HG03139 (cell line): ENCODE results near the gene SYNGR4.

Experiments
- ATAC-seq: cut with Tn5 transposase; IDR thresholded peaks from one replicate; pipeline ENCODE4 v1.9.1; 2021; ENCODE audit not compliant: unreplicated experiment

The SYNGR4 gene

DNA sequence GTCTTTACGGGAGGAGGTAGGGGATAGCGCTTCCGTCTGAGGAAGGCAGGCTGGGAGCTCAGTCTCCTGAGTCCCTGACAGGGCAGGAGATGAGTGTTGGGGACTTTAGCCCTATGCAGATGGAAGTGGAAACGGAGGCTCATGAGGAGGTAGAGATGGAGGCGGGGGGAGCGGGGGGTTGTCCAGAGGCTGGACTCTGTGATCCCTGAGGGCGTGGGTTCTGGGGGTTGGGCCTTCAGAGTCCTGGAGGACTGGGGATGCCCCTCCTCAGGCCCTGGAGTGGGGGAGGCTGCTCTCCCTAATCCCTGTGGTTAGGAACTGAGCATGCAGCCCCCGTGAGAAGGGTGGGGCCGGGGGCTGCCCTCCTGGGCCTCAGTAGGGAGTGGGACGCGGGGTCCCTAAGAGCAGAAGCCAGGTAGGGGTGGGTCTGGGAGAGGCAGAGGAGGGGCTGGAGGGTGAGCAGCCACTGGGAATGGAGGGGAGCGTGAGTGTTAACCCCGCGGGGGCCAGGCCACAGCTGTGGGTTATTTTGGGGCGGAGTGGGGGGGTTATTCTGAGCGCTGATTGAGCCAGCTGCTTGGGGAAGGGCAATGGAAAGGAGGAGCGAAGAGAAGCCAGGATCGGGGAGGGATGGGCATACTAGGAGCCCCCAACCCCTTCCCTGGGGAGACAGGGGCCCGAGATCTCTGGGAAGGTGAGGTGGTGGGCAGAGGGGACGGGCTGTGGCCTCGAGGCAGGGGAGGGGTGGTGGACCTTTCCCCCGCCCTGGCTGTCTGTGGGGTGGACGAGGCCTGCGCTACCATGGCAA lies 32.1 kb downstream of the SYNGR4 start:
- ATAC-seq, result no peak

DNA sequence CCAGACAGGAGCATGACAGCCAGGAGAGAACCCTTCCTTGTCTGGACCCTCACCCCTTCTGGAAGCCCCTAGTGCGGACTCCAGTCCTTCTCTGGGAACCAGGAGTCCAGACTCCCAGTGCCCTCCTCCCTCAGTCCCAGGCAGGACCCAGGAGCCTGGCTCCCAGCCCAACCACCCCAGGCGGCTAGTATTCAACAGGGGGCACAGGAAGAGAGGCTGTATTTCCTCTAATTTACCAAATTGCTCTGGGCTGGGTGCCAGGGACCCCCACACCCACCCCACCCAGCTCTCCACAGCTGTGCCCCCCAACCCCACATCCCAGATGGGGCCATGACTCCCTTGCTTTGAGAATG lies 32.6 kb downstream of the SYNGR4 start:
- no peak for ATAC-seq

GRCh38 chr19:48397263-48398101 lies 33.3 kb downstream of the SYNGR4 start:
- ATAC-seq, result no peak

GRCh38 chr19:48398102-48398374 lies 33.9 kb downstream of the SYNGR4 start:
- ATAC-seq, result no peak

DNA sequence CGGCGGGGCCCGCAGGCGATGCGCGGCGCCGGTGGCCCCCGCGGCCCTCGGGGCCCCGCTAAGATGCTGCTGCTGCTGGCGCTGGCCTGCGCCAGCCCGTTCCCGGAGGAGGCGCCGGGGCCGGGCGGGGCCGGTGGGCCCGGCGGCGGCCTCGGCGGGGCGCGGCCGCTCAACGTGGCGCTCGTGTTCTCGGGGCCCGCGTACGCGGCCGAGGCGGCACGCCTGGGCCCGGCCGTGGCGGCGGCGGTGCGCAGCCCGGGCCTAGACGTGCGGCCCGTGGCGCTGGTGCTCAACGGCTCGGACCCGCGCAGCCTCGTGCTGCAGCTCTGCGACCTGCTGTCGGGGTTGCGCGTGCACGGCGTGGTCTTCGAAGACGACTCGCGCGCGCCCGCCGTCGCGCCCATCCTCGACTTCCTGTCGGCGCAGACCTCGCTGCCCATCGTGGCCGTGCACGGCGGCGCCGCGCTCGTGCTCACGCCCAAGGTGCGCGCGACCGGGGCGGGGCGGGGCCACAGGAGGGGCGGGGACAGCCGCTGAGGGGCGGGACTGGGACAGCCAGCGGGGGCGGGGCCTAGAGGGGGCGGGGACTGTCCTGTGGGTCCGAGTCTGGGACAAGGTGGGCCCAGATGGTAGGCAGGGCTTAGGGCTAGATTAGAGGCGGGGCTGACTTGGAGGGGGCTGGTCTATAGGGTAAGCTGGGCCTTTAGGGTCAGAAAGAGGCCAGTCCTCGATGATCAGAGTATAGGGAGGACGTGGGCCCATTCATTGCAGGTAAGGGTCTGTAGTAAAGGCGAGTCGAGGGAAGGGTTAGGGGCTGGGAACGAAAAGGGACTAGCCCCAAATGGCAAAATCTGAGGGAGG lies 34.4 kb downstream of the SYNGR4 start:
- peak; percentile 45 for ATAC-seq

GRCh38 chr19:48400018-48400742 lies 36.0 kb downstream of the SYNGR4 start:
- ATAC-seq, result no peak

DNA sequence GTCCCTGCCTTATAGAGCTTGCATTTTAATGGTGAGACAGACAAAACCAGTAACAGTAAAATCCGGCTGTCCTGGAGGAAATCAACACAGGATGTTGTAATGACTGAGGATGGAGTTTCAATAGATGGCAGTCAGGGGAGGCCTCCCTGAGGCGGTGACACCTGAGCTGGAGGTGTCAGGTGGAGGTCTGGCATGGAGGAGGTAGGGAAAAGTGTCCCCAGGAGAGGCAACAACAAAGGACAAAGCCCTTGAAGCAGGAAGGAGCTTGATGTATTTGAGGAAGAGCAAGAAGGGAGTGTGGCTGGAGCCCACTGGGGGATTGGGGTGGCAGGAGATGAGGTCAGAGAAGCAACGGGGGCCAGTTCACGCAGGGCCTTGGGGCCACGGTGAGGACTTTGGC lies 37.1 kb downstream of the SYNGR4 start:
- ATAC-seq, result no peak

DNA sequence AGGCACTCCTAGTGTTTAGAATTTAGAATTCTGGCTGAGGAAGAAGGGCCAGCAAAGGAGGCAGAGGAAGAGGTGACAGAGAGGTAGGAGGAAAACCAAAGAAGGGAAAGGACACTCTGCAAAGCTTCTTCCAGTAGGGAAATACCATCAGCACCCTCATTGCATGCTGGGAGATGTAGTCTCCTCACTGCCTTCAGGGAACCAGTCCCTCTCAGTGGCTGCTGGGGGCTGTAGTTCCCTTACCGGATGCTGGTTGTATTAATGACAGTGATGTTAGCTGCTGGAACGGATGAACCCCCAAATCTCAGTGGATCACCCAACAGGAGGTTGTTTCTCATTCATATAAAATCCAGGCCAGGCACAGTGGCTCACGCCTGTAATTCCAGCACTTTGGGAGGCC lies 39.4 kb downstream of the SYNGR4 start:
- no peak for ATAC-seq

DNA sequence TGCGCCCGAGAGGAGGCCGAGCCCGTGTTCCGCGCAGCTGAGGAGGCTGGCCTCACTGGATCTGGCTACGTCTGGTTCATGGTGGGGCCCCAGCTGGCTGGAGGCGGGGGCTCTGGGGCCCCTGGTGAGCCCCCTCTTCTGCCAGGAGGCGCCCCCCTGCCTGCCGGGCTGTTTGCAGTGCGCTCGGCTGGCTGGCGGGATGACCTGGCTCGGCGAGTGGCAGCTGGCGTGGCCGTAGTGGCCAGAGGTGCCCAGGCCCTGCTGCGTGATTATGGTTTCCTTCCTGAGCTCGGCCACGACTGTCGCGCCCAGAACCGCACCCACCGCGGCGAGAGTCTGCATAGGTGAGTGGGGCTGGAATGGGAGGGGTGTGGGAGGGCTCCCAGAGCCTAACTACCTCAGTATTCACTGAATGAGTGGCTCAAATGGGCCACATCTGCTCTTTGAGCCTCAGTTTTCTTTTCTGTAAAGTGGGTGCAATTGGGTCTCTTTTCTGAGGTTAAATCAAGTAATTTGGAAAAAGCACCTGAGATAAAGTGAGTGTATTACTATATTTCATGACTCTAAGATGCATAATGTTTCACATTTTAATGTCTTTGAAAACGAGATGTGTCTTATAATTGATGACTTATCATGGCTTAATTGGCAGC lies 41.0 kb downstream of the SYNGR4 start:
- no peak for ATAC-seq

DNA sequence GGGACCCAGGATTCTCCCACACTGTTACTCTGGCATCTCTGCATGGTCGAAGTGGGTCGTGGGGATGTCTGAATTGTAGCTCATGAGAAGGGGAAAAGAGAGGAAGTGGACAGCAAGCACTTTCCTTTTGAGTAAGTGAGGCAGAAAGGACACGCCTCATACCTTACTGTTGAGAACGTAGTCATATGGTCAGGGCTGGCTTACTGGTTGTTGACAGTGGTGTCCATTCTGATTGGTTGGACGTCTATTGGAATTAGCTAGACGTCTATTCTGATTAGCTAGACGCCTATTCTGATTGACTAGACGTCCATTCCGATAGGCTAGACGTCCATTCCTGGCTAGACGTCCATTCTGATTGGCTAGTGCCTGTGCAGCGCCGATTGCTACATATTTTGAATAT lies 41.7 kb downstream of the SYNGR4 start:
- no peak for ATAC-seq

DNA sequence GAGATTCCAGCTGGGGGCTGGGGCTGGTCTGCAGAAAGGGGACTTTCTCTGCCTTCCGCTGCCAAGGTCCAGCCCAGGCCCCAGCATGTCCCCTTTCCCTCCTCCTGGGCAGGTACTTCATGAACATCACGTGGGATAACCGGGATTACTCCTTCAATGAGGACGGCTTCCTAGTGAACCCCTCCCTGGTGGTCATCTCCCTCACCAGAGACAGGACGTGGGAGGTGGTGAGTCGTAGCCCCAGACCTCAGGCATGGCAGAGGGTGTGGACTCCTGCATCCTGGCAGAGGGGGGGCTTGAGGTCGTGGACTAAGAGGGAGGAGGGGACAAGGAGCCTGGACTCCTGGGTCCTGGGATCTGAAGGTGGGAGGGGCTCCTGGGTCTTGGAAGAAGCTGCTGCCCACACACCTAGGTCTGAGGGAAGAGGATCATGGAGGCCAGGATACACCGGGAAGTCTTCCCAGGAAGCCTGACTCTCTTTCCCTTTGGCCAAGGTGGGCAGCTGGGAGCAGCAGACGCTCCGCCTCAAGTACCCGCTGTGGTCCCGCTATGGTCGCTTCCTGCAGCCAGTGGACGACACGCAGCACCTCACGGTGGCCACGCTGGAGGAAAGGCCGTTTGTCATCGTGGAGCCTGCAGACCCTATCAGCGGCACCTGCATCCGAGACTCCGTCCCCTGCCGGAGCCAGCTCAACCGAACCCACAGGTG lies 49.9 kb downstream of the SYNGR4 start:
- no peak for ATAC-seq

DNA sequence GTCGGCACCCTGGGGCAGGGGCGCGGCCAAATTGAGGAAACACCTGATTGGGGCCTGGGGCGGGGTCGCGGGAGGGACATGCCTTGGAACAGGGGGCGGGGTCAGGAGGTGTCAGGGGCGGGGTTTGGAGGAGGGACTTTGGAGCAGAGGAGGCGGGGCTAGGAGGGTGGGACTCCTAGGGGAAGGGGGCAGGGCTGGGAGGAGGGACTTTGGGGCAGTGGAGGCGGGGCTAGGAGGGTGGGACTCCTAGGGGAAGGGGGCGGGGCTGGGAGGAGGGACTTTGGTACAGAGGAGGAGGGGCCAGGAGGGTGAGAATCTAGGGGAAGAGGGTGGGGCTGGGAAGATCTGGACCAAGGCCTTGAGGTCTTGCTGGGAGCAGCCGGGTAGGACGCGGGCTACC lies 51.2 kb downstream of the SYNGR4 start:
- ATAC-seq, result no peak

DNA sequence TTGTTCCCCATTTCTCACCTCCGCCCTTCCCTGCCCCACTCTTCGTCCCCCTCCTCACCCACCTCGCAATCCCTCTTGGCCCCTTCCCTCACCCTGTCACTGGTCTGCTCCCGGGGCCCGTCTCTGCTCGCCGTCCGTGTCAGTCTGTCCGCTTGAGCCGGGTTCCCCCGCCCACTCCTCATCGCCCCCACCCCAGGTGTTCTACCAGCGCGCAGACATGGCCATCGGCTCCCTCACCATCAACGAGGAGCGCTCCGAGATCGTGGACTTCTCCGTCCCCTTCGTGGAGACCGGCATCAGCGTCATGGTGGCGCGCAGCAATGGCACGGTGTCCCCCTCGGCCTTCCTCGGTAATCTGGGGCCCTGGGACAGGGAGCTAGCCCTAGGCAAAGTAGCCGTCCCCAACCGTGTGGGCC lies 51.6 kb downstream of the SYNGR4 start:
- no peak for ATAC-seq

DNA sequence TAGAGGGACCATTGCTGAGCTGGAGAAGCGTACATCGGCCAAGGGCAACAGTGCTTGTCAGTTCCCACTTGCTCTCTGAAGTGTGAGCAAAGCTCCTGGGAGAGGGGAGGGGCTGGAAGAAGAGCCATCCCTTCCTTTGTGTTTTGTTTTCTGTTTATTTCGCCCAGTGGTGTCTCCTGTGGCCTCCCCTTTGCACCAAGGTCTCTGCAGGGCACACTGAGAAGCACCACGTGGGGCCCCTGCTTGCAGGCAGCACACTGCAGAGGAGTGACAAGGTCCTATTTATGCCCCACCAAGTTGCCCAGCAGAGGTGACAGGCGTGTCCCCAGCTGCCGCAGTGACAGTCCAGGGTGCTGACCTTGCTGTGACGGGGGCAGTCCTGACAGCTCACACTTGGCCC lies 53.3 kb downstream of the SYNGR4 start:
- no peak for ATAC-seq

DNA sequence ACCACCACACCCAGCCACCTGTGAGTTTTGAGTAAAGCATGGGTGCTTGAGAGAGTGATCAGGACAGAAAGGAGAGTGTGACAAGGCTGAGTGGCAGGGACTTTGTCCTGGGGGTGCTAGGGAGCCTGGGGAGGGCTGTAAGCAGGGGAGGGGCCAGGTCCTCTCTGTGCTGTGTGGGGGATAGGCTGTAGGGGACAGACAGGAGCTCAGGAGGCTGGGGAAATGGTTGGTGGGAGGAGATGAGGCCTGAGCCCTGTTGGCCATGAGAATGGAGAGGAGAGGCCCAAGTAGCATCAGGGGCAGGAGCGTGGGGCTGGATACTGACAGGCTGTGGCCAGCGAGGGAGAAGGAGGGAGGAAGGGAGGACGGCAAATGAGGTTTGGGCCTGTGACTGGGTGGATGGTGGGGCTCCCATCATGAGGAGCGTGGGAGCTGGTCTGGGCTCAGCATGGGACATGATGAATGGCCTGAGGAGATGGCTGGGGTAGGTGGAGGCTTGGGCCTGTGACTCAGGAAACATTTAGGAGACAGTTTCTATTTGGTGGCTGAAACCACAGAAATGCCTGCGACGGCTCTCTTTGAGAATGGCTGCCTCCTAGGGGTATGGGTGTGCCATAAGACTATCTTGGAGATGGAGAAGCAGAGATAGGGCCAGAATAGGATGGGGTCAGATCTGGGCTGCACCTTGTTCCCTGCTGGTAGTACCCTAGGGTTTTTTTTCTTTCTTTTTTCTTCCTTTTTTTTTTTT lies 54.3 kb downstream of the SYNGR4 start:
- no peak for ATAC-seq

GRCh38 chr19:48419158-48419920 lies 55.2 kb downstream of the SYNGR4 start:
- no peak for ATAC-seq

GRCh38 chr19:48421548-48421947 lies 57.4 kb downstream of the SYNGR4 start:
- ATAC-seq, result no peak

DNA sequence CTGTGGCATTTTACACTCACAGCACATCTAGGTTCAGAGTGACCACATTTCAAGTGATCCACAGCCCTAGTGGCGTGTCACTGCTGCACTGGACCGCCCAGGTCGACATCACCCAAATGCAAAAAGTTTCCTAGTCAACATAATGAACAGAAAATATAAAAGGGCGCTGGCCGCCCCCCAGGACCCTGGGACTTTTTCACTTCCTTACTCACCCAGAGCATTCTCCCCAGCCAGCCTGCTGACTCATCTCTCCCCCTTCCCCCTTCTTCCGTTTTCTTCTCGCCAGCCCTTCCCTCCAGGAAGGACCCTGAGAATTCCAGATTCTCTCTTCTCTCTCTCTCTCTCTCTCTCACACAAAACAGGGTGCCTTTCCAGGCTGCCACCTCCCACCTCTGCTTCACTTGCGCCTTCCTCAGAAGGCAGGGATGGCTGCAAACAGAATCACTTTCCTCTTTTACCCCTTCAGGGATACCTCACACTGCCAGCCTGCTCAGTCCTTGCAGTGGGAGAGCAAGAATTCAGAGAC lies 60.6 kb downstream of the SYNGR4 start:
- no peak for ATAC-seq
